Uterus (tissue), 4 donors: ENCODE results near the gene GPATCH3. TPM values are rescaled to one million over a fixed set of nuclear protein-coding genes. Genes with fewer than 3 reads are reported as not detected.

Source experiments
- DNase-seq, 2 donors: peaks; one replicate each; pipeline ENCODE4 v3.0.0-alpha.2; 2019 to 2020
- H3K27ac ChIP-seq, 2 donors: fragments of 200-600 bp; sonication (generic); 1 replicate in 1 of 2; 2 replicates in 1 of 2; pipeline ENCODE4 v1.5.1; 2016 to 2018
- H3K27me3 ChIP-seq, 2 donors: fragments of 200-600 bp; sonication (generic); one replicate each; pipeline ENCODE4 v1.5.1; 2018 to 2019; ENCODE audit warnings: control low read depth in 1 of 2
- H3K36me3 ChIP-seq, 2 donors: fragments of 200-600 bp; sonication (generic); one replicate each; pipeline ENCODE4 v1.5.1; 2019; ENCODE audit warnings: control low read depth in 1 of 2
- H3K4me1 ChIP-seq, 2 donors: fragments of 200-600 bp; sonication (generic); one replicate each; pipeline ENCODE4 v1.5.1; 2018 to 2019; ENCODE audit warnings: control low read depth in 1 of 2
- H3K4me3 ChIP-seq, 2 donors: fragments of 200-600 bp; sonication (generic); 1 replicate in 1 of 2; 2 replicates in 1 of 2; pipeline ENCODE4 v1.5.1; 2018 to 2019; ENCODE audit warnings: mild to moderate bottlenecking in 1 of 2
- H3K9me3 ChIP-seq, 2 donors: fragments of 200-600 bp; sonication (generic); one replicate each; pipeline ENCODE4 v1.5.1; 2019; ENCODE audit warnings: control low read depth in 1 of 2
- CTCF ChIP-seq, 4 experiments: fragments of 200-600 bp in 2 of 4; fragments of 450-650 bp in 2 of 4; sonication (generic) in 2 of 4; IDR thresholded peaks; one replicate each; pipeline ENCODE4 v1.5.1; 2016 to 2019; ENCODE audit warnings: antibody characterized with exemption in 4 of 4, mild to moderate bottlenecking in 2 of 4, moderate library complexity in 1 of 4
- POLR2A ChIP-seq, 2 donors: fragments of 450-650 bp; IDR thresholded peaks; one replicate each; pipeline ENCODE4 v1.6.1; 2016; ENCODE audit warnings: antibody characterized with exemption in 2 of 2, mild to moderate bottlenecking in 1 of 2, moderate library complexity in 1 of 2
- intact Hi-C: fragments of 100-400 bp; cut with DNase I; formaldehyde crosslinking; loops from one replicate; pipeline ENCODE4 v1.15.1; 2023; ENCODE audit warnings: low total_unique reads
- total RNA-seq, 4 donors: library from RNA; depleted of rRNA in 3 of 4; stranded (reverse); fragments of >200 nt in 3 of 4; gene quantifications; one replicate each; pipeline versions ENCODE4 v1.1.0 to v1.2.4, GENCODE V29; 2014 to 2023
- donor health status: DM: yes; HTN: yes; CAD: no.

GPATCH3 gene
- total RNA-seq, 4 donors from 2014 or later: 1.3 to 15.9 (median 7.0) TPM

GRCh38 chr1:26861889-26862378 lies 38.3 kb downstream of the GPATCH3 start:
- no peak for DNase-seq
- Histone ChIP-seq H3K36me3 (no peaks in the 10 kb centered on the region), H3K9me3 (no peaks in the 10 kb centered on the region), H3K27me3 (no peaks in the 10 kb centered on the region), H3K4me3 (no peak overlapping the region), H3K27ac (no peak overlapping the region), H3K4me1 (no peaks in the 10 kb centered on the region)
- intact Hi-C loops: no loop called here
- TF ChIP-seq CTCF (IDR thresholded peaks at IDR 0.05) (no peak), POLR2A (IDR thresholded peaks at IDR 0.05) (no peak)

- Histone ChIP-seq H3K9me3 (no peaks in the 10 kb centered on the region), H3K27me3 (no peaks in the 10 kb centered on the region), H3K36me3 (no peaks in the 10 kb centered on the region), H3K4me3 (no peak overlapping the region), H3K4me1 (no peaks in the 10 kb centered on the region), H3K27ac (no peak overlapping the region)
- TF ChIP-seq CTCF (IDR thresholded peaks at IDR 0.05): no peak
- intact Hi-C loops: no loop called here
- no peak for DNase-seq
Measured at GRCh38 chr1:26861286-26861701, 39.0 kb downstream of the GPATCH3 start.

- no peak overlapping the region for H3K4me3 ChIP-seq
- DNase-seq: no peak
- TF ChIP-seq POLR2A (IDR thresholded peaks at IDR 0.05) (no peak), CTCF (IDR thresholded peaks at IDR 0.05) (no peak)
- no peaks in the 10 kb centered on the region for H3K4me1 ChIP-seq
- H3K36me3 ChIP-seq: no peaks in the 10 kb centered on the region
- H3K9me3 ChIP-seq: no peaks in the 10 kb centered on the region
- intact Hi-C loops: no loop called here
- H3K27ac ChIP-seq: peak overlapping the region in 1 of 2 donors; percentile 29
- no peaks in the 10 kb centered on the region for H3K27me3 ChIP-seq
Measured at GRCh38 chr1:26858891-26859640, 41.2 kb downstream of the GPATCH3 start.

GRCh38 chr1:26858160-26858559 lies 42.1 kb downstream of the GPATCH3 start:
- H3K4me1 ChIP-seq: no peaks in the 10 kb centered on the region
- DNase-seq: no peak
- H3K27ac ChIP-seq: peak overlapping the region in 1 of 2 donors; percentile 29
- H3K4me3 ChIP-seq: no peak overlapping the region
- H3K27me3 ChIP-seq: no peaks in the 10 kb centered on the region
- TF ChIP-seq POLR2A (IDR thresholded peaks at IDR 0.05) (no peak), CTCF (IDR thresholded peaks at IDR 0.05) (no peak)
- intact Hi-C loops: no loop called here
- no peaks in the 10 kb centered on the region for H3K9me3 ChIP-seq
- H3K36me3 ChIP-seq: no peaks in the 10 kb centered on the region

GRCh38 chr1:26857473-26858060 lies 42.7 kb downstream of the GPATCH3 start:
- H3K36me3 ChIP-seq: no peaks in the 10 kb centered on the region
- no peak for TF ChIP-seq CTCF (IDR thresholded peaks at IDR 0.05)
- TF ChIP-seq POLR2A (IDR thresholded peaks at IDR 0.05): no peak
- intact Hi-C loops: no loop called here

More at GRCh38 chr1:26857473-26858060, 42.7 kb downstream of the GPATCH3 start:
- no peak for DNase-seq
- no peak overlapping the region for H3K4me3 ChIP-seq
- no peaks in the 10 kb centered on the region for H3K9me3 ChIP-seq
- H3K27ac ChIP-seq: peak overlapping the region in 1 of 2 donors; percentile 29
- H3K27me3 ChIP-seq: no peaks in the 10 kb centered on the region
- no peaks in the 10 kb centered on the region for H3K4me1 ChIP-seq
